Activated CD8-positive, alpha-beta memory T cell treated with anti-CD3 and anti-CD28 coated beads for 4 hours (primary cell): ENCODE results near the gene CHD6.
"Not testable (repeated sequence)": the region's sequence is repeated elsewhere in the genome, so short reads cannot be mapped to it uniquely, and the experiment has no call there.

Experiments used
- DNase-seq, 2 donors: peaks; one replicate each; pipeline ENCODE4 v3.0.0-alpha.2; 2020; ENCODE audit warnings: low read depth in 2 of 2

CHD6 gene

DNA sequence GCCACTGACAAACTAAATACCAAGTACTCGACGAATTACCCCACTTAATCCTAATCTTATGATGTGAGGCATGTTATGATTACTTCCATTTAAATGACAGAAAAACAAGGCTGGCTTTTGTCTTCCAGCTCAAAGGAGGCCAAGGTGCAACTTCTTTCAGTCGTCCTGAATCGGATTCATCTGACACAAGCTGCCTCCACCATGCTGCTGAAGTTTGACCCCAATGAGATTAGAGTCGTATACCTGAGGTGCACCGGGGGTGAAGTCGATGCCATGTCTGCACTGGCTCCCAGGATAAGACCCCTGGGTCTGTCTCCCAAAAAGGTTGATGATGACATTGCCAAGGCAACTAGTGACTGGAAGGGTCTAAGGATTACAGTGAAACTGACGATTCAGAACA, 71.0 kb downstream of the CHD6 start:
- no peak for DNase-seq

DNA sequence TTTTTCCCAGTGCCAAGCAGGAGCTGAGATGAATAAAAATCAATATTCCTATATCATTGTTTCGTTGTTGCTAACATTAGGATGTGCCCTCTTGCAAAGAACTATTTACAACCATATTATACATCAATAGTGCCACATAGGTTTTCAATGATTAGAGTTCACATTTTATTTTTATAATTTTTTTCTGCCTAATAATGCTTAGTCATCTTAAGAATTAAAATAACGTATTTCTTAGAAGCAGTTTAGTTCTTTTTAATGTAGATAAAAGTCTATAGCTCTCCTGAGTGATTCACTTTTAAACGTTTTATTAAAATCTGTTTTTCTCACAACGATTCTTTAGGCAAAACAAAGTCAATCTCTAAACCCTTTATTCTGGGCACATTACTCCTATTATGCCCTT, 71.6 kb downstream of the CHD6 start:
- DNase-seq, result no peak

DNA sequence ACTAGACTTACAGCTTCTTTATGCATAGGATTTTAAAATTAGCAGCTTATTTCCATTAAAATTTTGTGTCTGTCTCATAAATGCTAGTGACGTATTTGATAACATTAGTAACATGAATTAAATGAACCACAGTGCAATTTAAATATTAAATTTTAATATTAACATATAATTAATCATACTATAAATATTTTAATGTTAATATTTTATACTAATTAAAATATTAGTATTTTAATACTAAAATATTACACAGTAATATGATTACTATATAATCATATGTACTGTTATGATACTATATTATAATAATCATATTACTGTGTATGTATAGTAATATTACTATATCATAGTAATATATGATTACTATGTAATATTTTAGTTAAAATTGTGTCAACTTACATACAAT, 73.7 kb downstream of the CHD6 start:
- DNase-seq, result no peak

GRCh38 chr20:41540918-41541317, 77.3 kb downstream of the CHD6 start:
- no peak for DNase-seq

- DNase-seq, result no peak
Measured at GRCh38 chr20:41540459-41540858, 77.7 kb downstream of the CHD6 start.

- DNase-seq, result no peak
Measured at GRCh38 chr20:41538810-41539596, 79.2 kb downstream of the CHD6 start.

DNA sequence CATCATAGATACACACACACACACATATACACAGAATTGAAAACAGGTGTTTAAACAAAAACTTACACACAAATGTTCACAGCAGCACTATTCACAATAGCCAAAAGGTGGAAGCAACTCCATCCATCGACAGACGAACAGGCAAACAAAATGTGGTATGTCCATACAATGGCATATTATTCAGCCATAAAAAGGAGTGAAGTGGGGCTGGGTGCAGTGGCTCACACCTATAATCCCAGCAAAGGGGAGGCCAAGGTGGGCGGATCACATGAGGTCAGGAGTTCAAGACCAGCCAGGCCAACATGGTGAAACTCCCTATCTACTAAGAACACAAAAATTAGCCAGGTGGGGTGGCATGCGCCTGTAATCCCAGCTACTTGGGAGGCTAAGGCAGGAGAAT, 80.3 kb downstream of the CHD6 start:
- no peak for DNase-seq

DNA sequence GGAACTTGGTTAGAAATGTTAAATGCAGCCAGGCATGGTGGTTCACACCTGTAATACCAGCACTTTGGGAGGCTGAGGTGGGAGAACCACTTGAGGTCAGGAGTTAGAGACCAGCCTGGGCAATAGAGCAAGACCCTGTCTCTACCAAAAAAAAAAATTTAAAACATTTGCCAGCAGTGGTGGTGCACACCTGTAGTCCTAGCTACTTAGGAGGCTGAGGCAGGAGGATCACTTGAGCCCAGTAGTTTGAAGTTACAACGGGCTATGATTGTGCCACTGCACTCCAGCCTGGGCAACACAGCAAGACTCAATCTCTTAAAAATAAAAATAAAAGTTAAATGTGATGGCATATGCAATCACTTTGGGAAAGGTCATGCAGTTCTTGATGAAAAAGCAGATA, 82.6 kb downstream of the CHD6 start:
- DNase-seq, result not testable (repeated sequence)

DNA sequence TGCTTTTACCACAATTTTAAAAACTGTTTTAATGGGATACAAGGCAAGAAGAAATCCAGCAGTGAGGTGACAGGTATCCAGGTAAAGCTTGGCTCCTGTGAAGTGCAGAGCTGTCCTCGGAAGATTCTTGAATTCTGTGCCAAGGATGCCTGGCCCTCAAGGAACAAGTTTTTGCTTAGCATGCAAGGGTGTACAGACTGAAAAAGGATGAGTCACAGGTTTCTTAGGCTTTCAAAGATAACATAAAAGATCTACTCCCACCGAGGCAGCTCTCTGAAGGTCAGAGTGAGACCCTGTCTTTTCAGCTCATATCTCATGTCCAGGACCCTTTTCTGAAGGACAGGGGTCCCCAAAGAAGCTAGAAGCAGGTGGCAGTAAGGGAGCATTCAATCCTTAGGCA, 83.3 kb downstream of the CHD6 start:
- DNase-seq, result no peak

GRCh38 chr20:41534170-41534569, 84.0 kb downstream of the CHD6 start:
- no peak for DNase-seq

GRCh38 chr20:41533537-41534136, 84.5 kb downstream of the CHD6 start:
- DNase-seq, result no peak

DNA sequence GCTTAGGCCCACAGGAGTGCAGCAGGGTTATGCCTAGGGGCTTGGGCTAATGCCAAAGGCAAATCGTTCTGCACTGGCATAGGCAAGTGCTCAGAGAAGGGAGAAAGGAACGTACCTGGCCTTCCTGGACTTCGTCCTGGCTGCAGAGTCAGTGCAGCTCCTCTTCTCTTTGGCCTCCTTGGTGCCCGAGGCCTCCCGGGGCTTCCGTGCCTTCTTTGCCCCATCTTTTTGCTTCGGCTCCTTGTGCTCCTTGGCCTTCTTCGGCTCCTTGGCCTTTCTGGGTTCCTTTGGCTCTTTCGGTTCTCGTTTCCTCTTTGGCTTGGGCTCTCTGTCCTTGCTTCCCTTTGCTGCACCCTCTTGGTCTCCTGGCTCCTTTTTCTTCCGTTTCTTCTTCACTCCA, 85.2 kb downstream of the CHD6 start:
- no peak for DNase-seq

- no peak for DNase-seq
Measured at GRCh38 chr20:41531518-41532275, 86.5 kb downstream of the CHD6 start.

- no peak for DNase-seq
Measured at GRCh38 chr20:41530923-41531322, 87.3 kb downstream of the CHD6 start.

- DNase-seq, result no peak
Measured at GRCh38 chr20:41526327-41526726, 91.8 kb downstream of the CHD6 start.

- no peak for DNase-seq
Measured at GRCh38 chr20:41524980-41525613, 93.1 kb downstream of the CHD6 start.

- DNase-seq, result no peak
Measured at GRCh38 chr20:41523857-41524256, 94.3 kb downstream of the CHD6 start.

DNA sequence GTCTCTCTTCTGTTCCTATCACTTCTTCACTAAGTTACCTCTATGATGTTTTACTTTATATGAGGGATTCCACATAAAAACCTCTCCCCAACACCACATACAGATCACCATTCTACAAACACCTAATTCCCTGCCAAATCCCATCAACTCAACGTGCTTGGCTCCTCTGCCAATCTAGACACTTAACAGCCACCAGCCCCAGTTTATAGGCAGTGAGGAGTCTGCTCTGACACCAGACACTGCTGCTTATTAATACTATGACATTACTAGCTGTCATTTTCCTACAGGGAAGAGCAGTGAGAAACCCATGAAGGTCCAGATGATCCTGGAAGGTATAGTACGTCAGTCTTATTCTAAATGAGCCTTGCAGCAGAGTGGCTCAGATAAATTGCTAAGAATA, 104.3 kb downstream of the CHD6 start:
- DNase-seq, result no peak

GRCh38 chr20:41512624-41513023, 105.6 kb downstream of the CHD6 start:
- DNase-seq, result no peak

DNA sequence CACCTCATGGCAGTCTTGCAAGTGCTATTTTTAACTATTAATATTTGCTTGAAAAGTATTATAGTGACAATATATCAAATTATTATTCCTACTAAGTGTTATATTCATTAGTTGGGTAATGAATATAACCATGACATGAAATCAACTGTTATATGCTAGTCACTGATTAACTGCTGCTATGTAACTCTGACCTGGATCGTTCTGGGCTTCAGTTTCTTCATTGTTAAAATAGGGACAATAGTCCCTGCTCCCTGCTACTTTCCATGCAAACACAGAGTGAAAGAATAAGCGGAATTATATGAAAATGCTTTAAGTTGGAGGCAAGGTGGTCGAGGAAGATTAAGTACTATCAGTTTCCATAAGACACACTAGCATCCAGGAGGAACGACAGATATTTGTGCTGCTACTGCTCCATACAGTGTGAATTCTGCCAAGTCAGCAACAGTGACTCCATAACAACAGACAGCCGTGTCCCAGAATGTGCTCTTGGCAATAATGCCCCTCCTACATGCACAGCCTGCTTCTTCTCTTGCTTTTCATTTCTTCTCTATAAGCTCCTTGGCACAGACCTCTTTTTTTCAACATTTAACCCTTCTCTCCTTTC, 107.2 kb downstream of the CHD6 start:
- no peak for DNase-seq

DNA sequence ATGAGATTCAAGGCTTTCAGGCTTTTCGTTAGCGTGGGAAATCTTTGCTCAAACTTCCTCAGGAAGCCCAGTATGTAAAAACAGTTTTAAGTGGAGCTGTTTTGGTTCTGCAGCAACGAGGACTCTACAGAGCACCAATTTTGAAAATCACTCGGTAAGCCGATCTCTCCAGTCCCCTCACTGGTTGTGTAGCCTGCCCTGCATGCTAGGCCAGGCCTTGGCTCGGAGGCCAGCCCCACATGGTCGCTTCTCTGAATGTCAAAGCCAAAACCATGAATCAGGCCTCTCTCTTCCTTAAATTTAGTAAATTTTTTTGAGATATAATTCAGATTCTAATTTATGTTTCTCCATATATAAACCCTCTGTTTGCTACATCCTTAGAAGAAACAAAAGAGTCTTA, 108.0 kb downstream of the CHD6 start:
- DNase-seq, result no peak
